GM12878 (cell line): ENCODE results near the gene LEF1. TPM values are rescaled to one million over a fixed set of nuclear protein-coding genes. Genes with fewer than 3 reads are reported as not detected.

ENCODE experiments used
- ATAC-seq: fragments of 200-7000 bp; cut with Tn5 transposase; 3 replicates; pipeline ENCODE4 v1.9.1; 2020; ENCODE audit warnings: mild to moderate bottlenecking, moderate library complexity
- BruUV-seq: library from RNA; stranded (reverse); fragments of 400-500 nt; replicated peaks from 2 replicates; lab custom pipeline; 2021; lab: Mats Ljungman, UMichigan
- CTCF ChIA-PET: fragments of 300-600 bp; sonication (Branson Sonifier 250); formaldehyde crosslinking; extraction: SDS; loops from one replicate; lab custom pipeline; 2021; ENCODE audit warnings: inconsistent platforms; lab: Yijun Ruan, JAX
- POLR2A ChIA-PET: fragments of 350-600 bp; formaldehyde crosslinking; extraction: SDS; loops from one replicate; lab custom pipeline; 2021; ENCODE audit warnings: inconsistent platforms; lab: Charles Lee
- RAD21 ChIA-PET: fragments of 300-600 bp; sonication (Branson Sonifier 250); formaldehyde crosslinking; loops from one replicate; lab custom pipeline; 2023; ENCODE audit warnings: antibody characterized with exemption; ENCODE audit not compliant: unreplicated experiment; lab: Charles Lee
- SMC1A ChIA-PET: fragments of 300-600 bp; sonication (Branson Sonifier 250); formaldehyde crosslinking; loops from one replicate; lab custom pipeline; 2023; ENCODE audit not compliant: unreplicated experiment, uncharacterized antibody; lab: Charles Lee
- DNase-seq: peaks from one replicate; pipeline ENCODE4 v3.0.0-alpha.2; 2011; ENCODE audit warnings: low read depth, low spot score
- FAIRE-seq: peaks from 3 replicates; lab custom pipeline; 2011; peaks lifted over from hg19 to GRCh38; lab: Jason Lieb, UNC
- H2AFZ ChIP-seq: 2 replicates; pipeline ENCODE4 v1.6.0; 2011; ENCODE audit warnings: low read depth, low read length, control low read depth; ENCODE audit not compliant: control insufficient read depth
- H3K27ac ChIP-seq: 2 replicates; pipeline ENCODE4 v1.5.1; 2011; ENCODE audit warnings: control low read depth; ENCODE audit not compliant: control insufficient read depth, insufficient read depth
- H3K27me3 ChIP-seq, 2 experiments: replicated peaks in 1 of 2; 2 replicates each; pipeline versions ENCODE4 v1.6.0 to v1.6.1; 2011; ENCODE audit warnings: low read length in 1 of 2; ENCODE audit not compliant: control insufficient read depth in 2 of 2, insufficient read depth in 2 of 2
- H3K36me3 ChIP-seq, 2 experiments: 2 replicates each; pipeline ENCODE4 v1.5.1; 2011; ENCODE audit warnings: low read length in 1 of 2; ENCODE audit not compliant: control insufficient read depth in 2 of 2, insufficient read depth in 2 of 2
- H3K4me1 ChIP-seq: 2 replicates; pipeline ENCODE4 v1.6.1; 2011; ENCODE audit warnings: mild to moderate bottlenecking, low read length, moderate library complexity, mixed read lengths; ENCODE audit not compliant: control insufficient read depth, insufficient read depth
- H3K4me2 ChIP-seq: 2 replicates; pipeline ENCODE4 v1.6.0; 2011; ENCODE audit warnings: control low read depth; ENCODE audit not compliant: control insufficient read depth, insufficient read depth
- H3K4me3 ChIP-seq: fragments of 200-600 bp; sonication (generic); 2 replicates; pipeline ENCODE4 v1.5.1; 2016
- H3K79me2 ChIP-seq: 2 replicates; pipeline ENCODE4 v1.6.0; 2011; ENCODE audit warnings: low read length; ENCODE audit not compliant: control insufficient read depth, insufficient read depth
- H3K9ac ChIP-seq: 2 replicates; pipeline ENCODE4 v1.8.0; 2011; ENCODE audit warnings: low read length, control low read depth, mixed read lengths; ENCODE audit not compliant: control insufficient read depth, insufficient read depth
- H3K9me3 ChIP-seq: replicated peaks from 3 replicates; pipeline ENCODE4 v1.5.1; 2011; ENCODE audit warnings: mild to moderate bottlenecking, low read length; ENCODE audit not compliant: control insufficient read depth, insufficient read depth
- H4K20me1 ChIP-seq: 2 replicates; pipeline ENCODE4 v1.6.0; 2011; ENCODE audit not compliant: control insufficient read depth, insufficient read depth
- BMI1 ChIP-seq: fragments of 450-650 bp; IDR thresholded peaks from 2 replicates; pipeline ENCODE4 v1.6.1; 2016; ENCODE audit warnings: mild to moderate bottlenecking, moderate library complexity, borderline replicate concordance
- CUX1 ChIP-seq: IDR thresholded peaks from 2 replicates; pipeline ENCODE4 v1.6.1; 2012; ENCODE audit warnings: improper control_type of control experiment, low read depth, low read length; ENCODE audit not compliant: insufficient replicate concordance
- FOXK2 ChIP-seq: fragments of 450-650 bp; IDR thresholded peaks from 2 replicates; pipeline ENCODE4 v1.6.1; 2017; ENCODE audit warnings: mild to moderate bottlenecking, moderate library complexity
- HCFC1 ChIP-seq: fragments of 150-350 bp; IDR thresholded peaks from 2 replicates; pipeline ENCODE4 v1.6.1; 2014; ENCODE audit warnings: low read length
- NFXL1 ChIP-seq: fragments of 450-650 bp; IDR thresholded peaks from 2 replicates; pipeline ENCODE4 v1.6.1; 2017; ENCODE audit warnings: antibody characterized with exemption, mild to moderate bottlenecking, borderline replicate concordance
- TCF7 ChIP-seq: IDR thresholded peaks from 2 replicates; pipeline ENCODE4 v1.6.1; 2014; ENCODE audit warnings: antibody characterized with exemption, borderline replicate concordance
- ZBTB11 ChIP-seq: fragments of 450-650 bp; formaldehyde crosslinking; IDR thresholded peaks from 2 replicates; pipeline ENCODE4 v1.5.0; 2022; ENCODE audit warnings: mild to moderate bottlenecking, missing genetic modification characterization
- ZNF687 ChIP-seq: fragments of 450-650 bp; IDR thresholded peaks from 2 replicates; pipeline ENCODE4 v1.6.1; 2017; ENCODE audit warnings: mild to moderate bottlenecking, moderate library complexity
- WGBS: methylation state at CpG from one replicate; pipeline ENCODE4 v1.1.6; 2016; ENCODE audit warnings: low lambda C conversion rate; ENCODE audit not compliant: insufficient replicate concordance, insufficient coverage; ENCODE audit errors: missing lambda C conversion rate; 5-methylcytosine and 5-hydroxymethylcytosine counted together
- in situ Hi-C: fragments of 300-500 bp; cut with MboI; formaldehyde crosslinking; loops from 9 replicates; pipeline ENCODE4 v1.14.3; 2018; ENCODE audit warnings: mixed read lengths
- intact Hi-C: fragments of 100-400 bp; cut with micrococcal nuclease; formaldehyde crosslinking; loops from one replicate; pipeline ENCODE4 v1.14.2; 2022; ENCODE audit not compliant: unreplicated experiment
- polyA plus RNA-seq, 11 experiments: library from polyadenylated mRNA; depleted of rRNA in 4 of 11; unstranded in 6 of 11; stranded (reverse) in 5 of 11; fragments of >200 nt; fragmentation: Nextera tagmentation in 4 of 11; fragmentation: Illumina TruSeq in 1 of 11; extraction: Ambion mirVana in 4 of 11; extraction: Trizol in 1 of 11; gene quantifications; 1 replicate in 1 of 11; 2 replicates in 10 of 11; pipeline versions ENCODE4 v1.2.1 to v1.2.3, GENCODE V29; 2011 to 2016; ENCODE audit warnings: inconsistent platforms in 2 of 11, missing spikeins in 2 of 11, low read depth in 1 of 11
- total RNA-seq, 4 experiments: library from RNA; depleted of rRNA in 3 of 4; stranded (reverse); fragments of >200 nt in 3 of 4; fragmentation: Illumina TruSeq in 1 of 4; extraction: Trizol in 1 of 4; gene quantifications; 2 replicates each; pipeline versions ENCODE4 v1.2.1 to v1.2.3, GENCODE V29; 2013 to 2021

The LEF1 gene
- total and polyA plus RNA-seq, 10 of the 15 experiments (the other 5 are each of a cell fraction or from before 2014, with no cell fraction given), result 10.2 to 38.1 (median 19.5) TPM

- TF ChIP-seq CUX1 (no peak), BMI1 (no peak), HCFC1 (no peak), NFXL1 (no peak)
Measured at GRCh38 chr4:108113229-108113628, 55.5 kb downstream of the LEF1 start (continued).

- 77% methylated on average over 4 of the region's 4 CpGs for WGBS
- intact Hi-C loops (loop anchor here (5.0 kb wide), 1 partner anchor 79 kb away; no protein-coding TSS in a partner anchor), in situ Hi-C loops (no loop called here)
- no peaks in the 10 kb centered on the region for H4K20me1 ChIP-seq
- no peak for FAIRE-seq
- no peaks in the 10 kb centered on the region for H3K9me3 ChIP-seq
- H3K4me2 ChIP-seq, result no peak overlapping the region
- POLR2A ChIA-PET, result interaction anchor here (0.5 to 0.6 kb wide), 2 partner anchors 17 to 121 kb away, joined by 3 to 6 read pairs; no protein-coding TSS in a partner anchor
- no peaks in the 10 kb centered on the region for H3K36me3 ChIP-seq
- SMC1A ChIA-PET, result interaction anchor here (1.0 to 1.5 kb wide), 2 partner anchors 10 to 76 kb away, joined by 3 read pairs; no protein-coding TSS in a partner anchor
- ATAC-seq, result no peak
- no peaks in the 10 kb centered on the region for H3K27me3 ChIP-seq
- no TSS peak for BruUV-seq
- DNase-seq, result no peak
- H3K4me3 ChIP-seq, result no peak overlapping the region
- H3K79me2 ChIP-seq, result no peaks in the 10 kb centered on the region
- no peak overlapping the region for H3K27ac ChIP-seq
- H3K4me1 ChIP-seq, result peaks cover 20% of the 10 kb centered on the region
- CTCF ChIA-PET, result interaction anchor here (1.0 to 1.3 kb wide), 2 partner anchors 9 to 19 kb away, joined by 3 read pairs; no protein-coding TSS in a partner anchor
- RAD21 ChIA-PET, result interaction anchor here (1.2 kb wide), 1 partner anchor 11 kb away, joined by 3 read pairs; no protein-coding TSS in a partner anchor
- no peak overlapping the region for H3K9ac ChIP-seq
- TF ChIP-seq BMI1 (no peak), TCF7 (no peak), FOXK2 (no peak), ZNF687 (no peak), ZBTB11 (CRISPR knock-in tag) (no peak)
- H2AFZ ChIP-seq, result no peak overlapping the region
Measured at GRCh38 chr4:108111781-108112180, 57.0 kb downstream of the LEF1 start.
